IPS DF 6.9 (cell line): ENCODE measurements around the gene CDK5RAP2.

ENCODE experiments used
- DNase-seq: peaks from one replicate; pipeline ENCODE4 v3.0.0-alpha.2; 2013; ENCODE audit warnings: low read depth, low spot score
- H3K27ac ChIP-seq: one replicate; pipeline ENCODE4 v1.5.1; 2013; ENCODE audit warnings: low read length, control low read depth
- H3K27me3 ChIP-seq: 2 replicates; pipeline ENCODE4 v1.6.1; 2013; ENCODE audit warnings: mild to moderate bottlenecking, low read length; ENCODE audit not compliant: control insufficient read depth, insufficient read depth
- H3K36me3 ChIP-seq: 2 replicates; pipeline ENCODE4 v1.6.1; 2013; ENCODE audit warnings: low read length; ENCODE audit not compliant: control insufficient read depth, insufficient read depth
- H3K4me1 ChIP-seq: 2 replicates; pipeline ENCODE4 v1.6.1; 2013; ENCODE audit warnings: low read length; ENCODE audit not compliant: control insufficient read depth, insufficient read depth
- H3K4me3 ChIP-seq: 2 replicates; pipeline ENCODE4 v1.5.1; 2013; ENCODE audit warnings: mild to moderate bottlenecking, low read length
- H3K9me3 ChIP-seq: 2 replicates; pipeline ENCODE4 v1.6.1; 2013; ENCODE audit warnings: low read length, inconsistent platforms; ENCODE audit not compliant: control insufficient read depth, insufficient read depth
- WGBS: extraction: QIAGEN DNeasy Blood & Tissue Kit; methylation state at CpG from one replicate; pipeline ENCODE4 v1.1.7; 2013; ENCODE audit warnings: mixed read lengths, missing lambda C conversion rate; ENCODE audit not compliant: insufficient read length, insufficient coverage; 5-methylcytosine and 5-hydroxymethylcytosine counted together

The CDK5RAP2 gene

GRCh38 chr9:120432600-120432999, 147.4 kb downstream of the CDK5RAP2 start:
- Histone ChIP-seq H3K27me3 (no peaks in the 10 kb centered on the region), H3K4me3 (no peak overlapping the region), H3K36me3 (no peaks in the 10 kb centered on the region), H3K27ac (no peak overlapping the region), H3K4me1 (no peaks in the 10 kb centered on the region), H3K9me3 (no peaks in the 10 kb centered on the region)
- DNase-seq = no peak
- no CpG with 5 or more reads among the region's 3 CpGs for WGBS

GRCh38 chr9:120431268-120431667, 148.7 kb downstream of the CDK5RAP2 start:
- Histone ChIP-seq H3K27me3 (no peaks in the 10 kb centered on the region), H3K4me3 (no peak overlapping the region), H3K36me3 (no peaks in the 10 kb centered on the region), H3K4me1 (no peaks in the 10 kb centered on the region), H3K27ac (no peak overlapping the region), H3K9me3 (no peaks in the 10 kb centered on the region)
- DNase-seq = no peak
- no CpG with 5 or more reads among the region's 2 CpGs for WGBS

GRCh38 chr9:120424248-120424647, 155.7 kb downstream of the CDK5RAP2 start:
- Histone ChIP-seq H3K4me1 (no peaks in the 10 kb centered on the region), H3K27ac (no peak overlapping the region), H3K27me3 (no peaks in the 10 kb centered on the region), H3K9me3 (no peaks in the 10 kb centered on the region), H3K4me3 (no peak overlapping the region), H3K36me3 (no peaks in the 10 kb centered on the region)
- DNase-seq = no peak

GRCh38 chr9:120423812-120424211, 156.2 kb downstream of the CDK5RAP2 start:
- Histone ChIP-seq H3K4me3 (no peak overlapping the region), H3K4me1 (no peaks in the 10 kb centered on the region), H3K36me3 (no peaks in the 10 kb centered on the region), H3K9me3 (no peaks in the 10 kb centered on the region), H3K27ac (no peak overlapping the region), H3K27me3 (no peaks in the 10 kb centered on the region)
- DNase-seq = no peak
- no CpG with 5 or more reads among the region's 3 CpGs for WGBS

GRCh38 chr9:120421977-120422376, 158.0 kb downstream of the CDK5RAP2 start:
- Histone ChIP-seq H3K27me3 (no peaks in the 10 kb centered on the region), H3K4me3 (no peak overlapping the region), H3K4me1 (no peaks in the 10 kb centered on the region), H3K36me3 (no peaks in the 10 kb centered on the region), H3K27ac (no peak overlapping the region), H3K9me3 (no peaks in the 10 kb centered on the region)
- DNase-seq = no peak
- no CpG with 5 or more reads among the region's 3 CpGs for WGBS

GRCh38 chr9:120418315-120418714, 161.7 kb downstream of the CDK5RAP2 start:
- no peak for DNase-seq
- Histone ChIP-seq H3K4me3 (no peak overlapping the region), H3K27ac (no peak overlapping the region), H3K4me1 (0 out of 2 replicates have a peak, but pooled peaks cover 1% of the 10 kb centered on the region), H3K27me3 (no peaks in the 10 kb centered on the region), H3K9me3 (no peaks in the 10 kb centered on the region), H3K36me3 (no peaks in the 10 kb centered on the region)
- no CpG with 5 or more reads among the region's 4 CpGs for WGBS

- peaks cover 4% of the 10 kb centered on the region; the same call in 1 of the 2 replicates for H3K4me1 ChIP-seq
Measured at GRCh38 chr9:120416781-120417427, 163.1 kb downstream of the CDK5RAP2 start.

GRCh38 chr9:120413121-120414048, 166.6 kb downstream of the CDK5RAP2 start:
- Histone ChIP-seq H3K4me3 (no peak overlapping the region), H3K36me3 (peaks cover 6% of the 10 kb centered on the region), H3K9me3 (no peaks in the 10 kb centered on the region), H3K27me3 (no peaks in the 10 kb centered on the region), H3K27ac (no peak overlapping the region), H3K4me1 (peaks cover 4% of the 10 kb centered on the region; the same call in 1 of the 2 replicates)
- DNase-seq = no peak
- no CpG with 5 or more reads among the region's 15 CpGs for WGBS

More at GRCh38 chr9:120416781-120417427, 163.1 kb downstream of the CDK5RAP2 start:
- H3K27me3 ChIP-seq = no peaks in the 10 kb centered on the region
- WGBS = no CpG with 5 or more reads among the region's 19 CpGs
- no peak for DNase-seq
- H3K36me3 ChIP-seq = no peaks in the 10 kb centered on the region
- no peak overlapping the region for H3K27ac ChIP-seq
- no peak overlapping the region for H3K4me3 ChIP-seq
- no peaks in the 10 kb centered on the region for H3K9me3 ChIP-seq

- no peak for DNase-seq
- WGBS = no CpG with 5 or more reads among the region's 4 CpGs
Measured at GRCh38 chr9:120412425-120412951, 167.5 kb downstream of the CDK5RAP2 start.

GRCh38 chr9:120411862-120412424, 168.0 kb downstream of the CDK5RAP2 start:
- Histone ChIP-seq H3K27ac (peak overlapping the region; percentile 36), H3K9me3 (no peaks in the 10 kb centered on the region), H3K27me3 (no peaks in the 10 kb centered on the region), H3K36me3 (peaks cover 8% of the 10 kb centered on the region), H3K4me1 (peaks cover 4% of the 10 kb centered on the region; the same call in 1 of the 2 replicates), H3K4me3 (no peak overlapping the region)
- DNase-seq = no peak
- no CpG with 5 or more reads among the region's 5 CpGs for WGBS

More at GRCh38 chr9:120412425-120412951, 167.5 kb downstream of the CDK5RAP2 start:
- Histone ChIP-seq H3K36me3 (peaks cover 6% of the 10 kb centered on the region), H3K27ac (peak overlapping the region; percentile 36), H3K9me3 (no peaks in the 10 kb centered on the region), H3K27me3 (no peaks in the 10 kb centered on the region), H3K4me3 (no peak overlapping the region), H3K4me1 (peaks cover 4% of the 10 kb centered on the region; the same call in 1 of the 2 replicates)
